Mesenchymal stem cell (in vitro differentiated cells and primary cell): ENCODE results near the gene MDC1.

ENCODE experiments used
- DNase-seq: peaks from one replicate; pipeline ENCODE4 v3.0.0-alpha.2; 2013
- H2AFZ ChIP-seq: one replicate; pipeline ENCODE4 v1.6.1; 2013; ENCODE audit warnings: low read depth, mild to moderate bottlenecking, control low read depth, inconsistent platforms, low read length, moderate library complexity
- H2AK5ac ChIP-seq: 2 replicates; pipeline ENCODE4 v1.6.1; 2013; ENCODE audit warnings: low read length, moderate library complexity, mild to moderate bottlenecking, inconsistent platforms; ENCODE audit not compliant: severe bottlenecking
- H2BK120ac ChIP-seq: one replicate; pipeline ENCODE4 v1.6.1; 2013; ENCODE audit warnings: low read depth, mild to moderate bottlenecking, inconsistent platforms, low read length, moderate library complexity
- H2BK12ac ChIP-seq, 2 experiments: one replicate each; pipeline ENCODE4 v1.6.1; 2013; ENCODE audit warnings: inconsistent platforms in 2 of 2, low read length in 2 of 2, mild to moderate bottlenecking in 2 of 2, moderate library complexity in 2 of 2, control low read depth in 1 of 2
- H2BK15ac ChIP-seq: one replicate; pipeline ENCODE4 v1.6.1; 2013; ENCODE audit warnings: mild to moderate bottlenecking, low read depth, inconsistent platforms; ENCODE audit not compliant: poor library complexity, severe bottlenecking
- H2BK5ac ChIP-seq: 2 replicates; pipeline ENCODE4 v1.6.1; 2013; ENCODE audit warnings: low read depth, mild to moderate bottlenecking, low read length, control low read depth, inconsistent platforms; ENCODE audit not compliant: poor library complexity, severe bottlenecking
- H3K14ac ChIP-seq, 2 experiments: one replicate each; pipeline ENCODE4 v1.6.1; 2013; ENCODE audit warnings: inconsistent platforms in 2 of 2, low read length in 2 of 2, control low read depth in 1 of 2, mild to moderate bottlenecking in 1 of 2, moderate library complexity in 1 of 2
- H3K18ac ChIP-seq, 2 experiments: one replicate each; pipeline ENCODE4 v1.6.1; 2013; ENCODE audit warnings: inconsistent platforms in 2 of 2, low read length in 2 of 2, control low read depth in 1 of 2, low read depth in 1 of 2, mild to moderate bottlenecking in 1 of 2
- H3K23ac ChIP-seq, 2 experiments: one replicate each; pipeline ENCODE4 v1.6.1; 2013; ENCODE audit warnings: inconsistent platforms in 2 of 2, low read length in 2 of 2, mild to moderate bottlenecking in 2 of 2, moderate library complexity in 2 of 2, control low read depth in 1 of 2
- H3K27ac ChIP-seq: 2 replicates; pipeline ENCODE4 v1.5.1; 2013; ENCODE audit warnings: mild to moderate bottlenecking, moderate library complexity, low read length, control low read depth, inconsistent platforms; ENCODE audit not compliant: poor library complexity, severe bottlenecking
- H3K27me3 ChIP-seq, 2 experiments: 2 replicates each; pipeline versions ENCODE4 v1.6.1 to v1.7.0; 2013; ENCODE audit warnings: low read length in 2 of 2, mild to moderate bottlenecking in 2 of 2, moderate library complexity in 2 of 2, control low read depth in 1 of 2, inconsistent platforms in 1 of 2; ENCODE audit not compliant: control insufficient read depth in 1 of 2, insufficient read depth in 1 of 2
- H3K36me3 ChIP-seq, 2 experiments: 2 replicates each; pipeline versions ENCODE4 v1.6.1 to v1.7.0; 2013; ENCODE audit warnings: low read length in 2 of 2, control low read depth in 1 of 2, inconsistent platforms in 1 of 2, low read depth in 1 of 2, mild to moderate bottlenecking in 1 of 2; ENCODE audit not compliant: insufficient read depth in 2 of 2, control insufficient read depth in 1 of 2
- H3K4ac ChIP-seq, 2 experiments: one replicate each; pipeline ENCODE4 v1.6.1; 2013; ENCODE audit warnings: inconsistent platforms in 2 of 2, low read length in 2 of 2, mild to moderate bottlenecking in 2 of 2, moderate library complexity in 2 of 2, control low read depth in 1 of 2, low read depth in 1 of 2
- H3K4me1 ChIP-seq: 2 replicates; pipeline ENCODE4 v1.6.1; 2013; ENCODE audit warnings: low read depth, low read length, control low read depth; ENCODE audit not compliant: control insufficient read depth, insufficient read depth
- H3K4me2 ChIP-seq: 2 replicates; pipeline ENCODE4 v1.6.1; 2013; ENCODE audit warnings: low read length, mild to moderate bottlenecking, inconsistent platforms; ENCODE audit not compliant: poor library complexity, severe bottlenecking
- H3K4me3 ChIP-seq, 2 experiments: 2 replicates each; pipeline versions ENCODE4 v1.5.1 to v1.7.0; 2013; ENCODE audit warnings: low read length in 2 of 2, mild to moderate bottlenecking in 2 of 2, control low read depth in 1 of 2, low read depth in 1 of 2; ENCODE audit not compliant: insufficient read depth in 1 of 2
- H3K79me1 ChIP-seq: replicated peaks from 2 replicates; pipeline ENCODE4 v1.6.1; 2013; ENCODE audit warnings: mild to moderate bottlenecking, control low read depth, low read length, inconsistent platforms; ENCODE audit not compliant: poor library complexity, severe bottlenecking
- H3K9ac ChIP-seq: 2 replicates; pipeline ENCODE4 v1.7.0; 2013; ENCODE audit warnings: mild to moderate bottlenecking, low read length, moderate library complexity
- H3K9me3 ChIP-seq: 2 replicates; pipeline ENCODE4 v1.7.0; 2013; ENCODE audit warnings: mild to moderate bottlenecking, low read length; ENCODE audit not compliant: control insufficient read depth
- H4K8ac ChIP-seq: one replicate; pipeline ENCODE4 v1.6.1; 2013; ENCODE audit warnings: inconsistent platforms, mild to moderate bottlenecking, low read length, moderate library complexity
- H4K91ac ChIP-seq: one replicate; pipeline ENCODE4 v1.6.1; 2013; ENCODE audit warnings: mild to moderate bottlenecking, low read length, inconsistent platforms
- WGBS: methylation state at CpG from one replicate; pipeline ENCODE4 v1.1.7; 2013; ENCODE audit warnings: mixed read lengths; 5-methylcytosine and 5-hydroxymethylcytosine counted together

MDC1 gene

GRCh38 chr6:30763618-30764489 lies 46.8 kb upstream of the MDC1 start:
- Histone ChIP-seq H4K91ac (peak overlapping the region; percentile 96), H3K18ac (peak overlapping the region; percentile 73 to 83), H2AFZ (peak overlapping the region; percentile 20), H3K9me3 (no peaks in the 10 kb centered on the region), H2BK120ac (peak overlapping the region; percentile 86), H3K36me3 (no peaks in the 10 kb centered on the region), H3K79me1 (peaks cover 5% of the 10 kb centered on the region), H4K8ac (peak overlapping the region; percentile 95), H3K4me3 (no peak overlapping the region), H2BK15ac (peak overlapping the region; percentile 82), H2BK5ac (peak overlapping the region; percentile 100), H3K4me2 (peak overlapping the region; percentile 19), H3K23ac (no peak overlapping the region), H2BK12ac (peak overlapping the region; percentile 92 to 97), H3K4ac (peak overlapping the region; percentile 80 to 96), H3K4me1 (peaks cover 19% of the 10 kb centered on the region), H3K9ac (no peak overlapping the region), H3K27ac (peak overlapping the region; percentile 99), H2AK5ac (peak overlapping the region; percentile 98), H3K27me3 (no peaks in the 10 kb centered on the region), H3K14ac (no peak overlapping the region)
- WGBS, result 29% methylated on average over 7 of the region's 8 CpGs
- peak; percentile 41 for DNase-seq

- WGBS, result 94% methylated on average over 1 of the region's 1 CpG
- H3K9ac ChIP-seq, result no peak overlapping the region
- H3K9me3 ChIP-seq, result no peaks in the 10 kb centered on the region
- H3K23ac ChIP-seq, result no peak overlapping the region
- peak overlapping the region; percentile 19 for H3K4me2 ChIP-seq
- H3K14ac ChIP-seq, result no peak overlapping the region
- H3K4me3 ChIP-seq, result no peak overlapping the region
- H3K79me1 ChIP-seq, result peaks cover 5% of the 10 kb centered on the region
- H2BK5ac ChIP-seq, result peak overlapping the region; percentile 100
- H3K4me1 ChIP-seq, result peaks cover 17% of the 10 kb centered on the region
- no peaks in the 10 kb centered on the region for H3K27me3 ChIP-seq
- H3K4ac ChIP-seq, result peak overlapping the region; percentile 80 to 96
- H2BK12ac ChIP-seq, result peak overlapping the region; percentile 92 to 97
- DNase-seq, result no peak
- no peak overlapping the region for H4K91ac ChIP-seq
- peak overlapping the region; percentile 73 to 83 for H3K18ac ChIP-seq
- H2AK5ac ChIP-seq, result peak overlapping the region; percentile 98
- H2AFZ ChIP-seq, result peak overlapping the region; percentile 20
- H2BK120ac ChIP-seq, result peak overlapping the region; percentile 86
- no peak overlapping the region for H2BK15ac ChIP-seq
- no peaks in the 10 kb centered on the region for H3K36me3 ChIP-seq
- H4K8ac ChIP-seq, result peak overlapping the region; percentile 95
- H3K27ac ChIP-seq, result peak overlapping the region; percentile 99
These were observed 46.1 kb upstream of the MDC1 start for GRCh38 chr6:30763155-30763617.

GRCh38 chr6:30761791-30762429 lies 44.8 kb upstream of the MDC1 start:
- H2AFZ ChIP-seq, result no peak overlapping the region
- H2BK12ac ChIP-seq, result no peak overlapping the region
- 100% methylated on average over 3 of the region's 4 CpGs for WGBS
- no peak overlapping the region for H3K23ac ChIP-seq
- no peaks in the 10 kb centered on the region for H3K9me3 ChIP-seq
- no peak overlapping the region for H4K8ac ChIP-seq
- H3K27ac ChIP-seq, result peak overlapping the region; percentile 82
- no peaks in the 10 kb centered on the region for H3K36me3 ChIP-seq
- H3K79me1 ChIP-seq, result peaks cover 6% of the 10 kb centered on the region
- H4K91ac ChIP-seq, result no peak overlapping the region
- H2BK120ac ChIP-seq, result no peak overlapping the region
- H3K14ac ChIP-seq, result no peak overlapping the region
- H3K4me2 ChIP-seq, result no peak overlapping the region
- no peaks in the 10 kb centered on the region for H3K27me3 ChIP-seq
- H3K4me3 ChIP-seq, result no peak overlapping the region
- H3K4me1 ChIP-seq, result peaks cover 17% of the 10 kb centered on the region
- H3K9ac ChIP-seq, result no peak overlapping the region
- H2AK5ac ChIP-seq, result peak overlapping the region; percentile 99
- DNase-seq, result no peak
- peak overlapping the region in 1 of 2 experiments; percentile 51 for H3K4ac ChIP-seq
- no peak overlapping the region for H2BK15ac ChIP-seq
- peak overlapping the region in 1 of 2 experiments; percentile 40 for H3K18ac ChIP-seq
- H2BK5ac ChIP-seq, result peak overlapping the region; percentile 80

- DNase-seq, result no peak
- no peak overlapping the region for H4K91ac ChIP-seq
- H3K27me3 ChIP-seq, result no peaks in the 10 kb centered on the region
- no peak overlapping the region for H4K8ac ChIP-seq
- H2BK120ac ChIP-seq, result no peak overlapping the region
- no peak overlapping the region for H3K23ac ChIP-seq
- H3K18ac ChIP-seq, result no peak overlapping the region
- no peak overlapping the region for H3K9ac ChIP-seq
- H3K14ac ChIP-seq, result no peak overlapping the region
- H2AFZ ChIP-seq, result no peak overlapping the region
- no peak overlapping the region for H2BK15ac ChIP-seq
- H3K4me1 ChIP-seq, result peaks cover 14% of the 10 kb centered on the region
- H3K9me3 ChIP-seq, result no peaks in the 10 kb centered on the region
- peak overlapping the region; percentile 84 for H2BK5ac ChIP-seq
- no peak overlapping the region for H3K4me3 ChIP-seq
- no peak overlapping the region for H3K4ac ChIP-seq
- 99% methylated on average over 5 of the region's 8 CpGs for WGBS
- no peaks in the 10 kb centered on the region for H3K36me3 ChIP-seq
- H3K4me2 ChIP-seq, result no peak overlapping the region
- H3K27ac ChIP-seq, result peak overlapping the region; percentile 85
- peaks cover 10% of the 10 kb centered on the region for H3K79me1 ChIP-seq
- peak overlapping the region; percentile 97 for H2AK5ac ChIP-seq
- no peak overlapping the region for H2BK12ac ChIP-seq
These were observed 43.5 kb upstream of the MDC1 start for GRCh38 chr6:30760549-30760948.
